Stimulated activated CD4-positive, alpha-beta T cell treated with anti-CD3 and anti-CD28 coated beads, TNF-alpha, amount 100 ng/mL, for 48 hours (primary cell): ENCODE measurements around the gene ATP2B2.

Experiments used
- DNase-seq, 3 donors: peaks; one replicate each; pipeline ENCODE4 v3.0.0-alpha.2; 2020; ENCODE audit warnings: low read depth in 3 of 3

ATP2B2 gene

DNA sequence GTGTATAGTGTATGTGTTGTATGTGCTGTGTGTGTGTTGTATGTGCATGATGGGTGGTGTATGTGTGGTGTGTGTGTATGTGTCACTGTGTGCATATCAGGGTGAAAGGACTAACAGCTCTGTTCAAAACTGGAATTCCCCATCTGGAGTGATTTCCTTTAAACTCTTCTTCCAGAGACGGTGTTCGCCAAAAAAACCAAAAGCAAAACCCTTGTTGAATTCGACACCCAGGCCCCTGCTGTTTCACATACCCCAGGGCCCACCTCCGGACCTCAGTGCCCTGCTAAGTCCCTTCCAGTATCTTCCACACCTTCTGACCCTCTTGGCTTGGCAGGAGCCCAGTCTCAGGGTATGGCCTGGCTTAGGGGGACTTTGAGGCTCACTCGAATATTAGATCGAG, 139.6 kb downstream of the ATP2B2 start:
- no peak for DNase-seq

DNA sequence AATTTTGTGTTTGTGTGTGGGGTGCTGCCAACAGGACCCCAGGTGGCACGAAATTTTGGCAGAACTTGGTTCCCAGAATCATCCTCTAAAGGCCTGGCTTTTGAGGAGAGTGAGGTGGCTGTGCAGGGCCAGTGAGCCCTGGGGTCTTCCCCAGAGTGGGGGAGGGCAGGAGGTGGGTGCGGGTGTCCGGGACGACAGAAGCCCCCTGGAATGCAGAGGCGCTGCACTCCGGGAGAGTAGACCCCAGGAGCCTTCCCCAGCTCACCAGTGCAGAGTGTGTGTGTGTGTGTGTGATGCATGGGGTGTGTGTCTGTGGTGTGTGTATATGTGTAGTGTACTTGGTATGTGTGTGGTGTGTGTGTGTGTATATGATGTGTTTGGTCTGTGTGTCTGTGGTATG, 140.1 kb downstream of the ATP2B2 start:
- DNase-seq, result no peak

- no peak for DNase-seq
Observed at GRCh38 chr3:10364806-10365205, 140.6 kb downstream of the ATP2B2 start.

- DNase-seq, result no peak
Observed at GRCh38 chr3:10363935-10364334, 141.5 kb downstream of the ATP2B2 start.

- DNase-seq, result no peak
Observed at GRCh38 chr3:10361375-10361774, 144.0 kb downstream of the ATP2B2 start.

DNA sequence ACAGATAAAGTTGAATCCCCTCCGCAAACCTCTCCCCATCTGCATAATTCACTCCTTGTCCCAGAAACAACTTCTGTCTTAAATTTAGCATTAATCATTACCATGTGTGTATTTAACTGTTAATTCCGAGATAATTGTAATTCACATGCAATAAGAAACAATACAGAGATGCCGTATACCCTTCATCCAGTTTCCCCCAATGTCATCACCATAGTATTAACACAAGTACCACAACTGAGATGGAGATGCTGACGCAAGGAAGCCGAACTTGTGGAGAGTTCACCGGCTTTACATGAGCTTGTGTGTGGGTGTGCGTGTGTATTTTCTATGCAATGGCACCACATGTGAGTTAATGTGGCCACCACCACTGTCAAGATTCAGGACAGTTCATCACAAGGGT, 144.9 kb downstream of the ATP2B2 start:
- DNase-seq, result no peak

GRCh38 chr3:10359761-10360161, 145.6 kb downstream of the ATP2B2 start:
- no peak for DNase-seq

DNA sequence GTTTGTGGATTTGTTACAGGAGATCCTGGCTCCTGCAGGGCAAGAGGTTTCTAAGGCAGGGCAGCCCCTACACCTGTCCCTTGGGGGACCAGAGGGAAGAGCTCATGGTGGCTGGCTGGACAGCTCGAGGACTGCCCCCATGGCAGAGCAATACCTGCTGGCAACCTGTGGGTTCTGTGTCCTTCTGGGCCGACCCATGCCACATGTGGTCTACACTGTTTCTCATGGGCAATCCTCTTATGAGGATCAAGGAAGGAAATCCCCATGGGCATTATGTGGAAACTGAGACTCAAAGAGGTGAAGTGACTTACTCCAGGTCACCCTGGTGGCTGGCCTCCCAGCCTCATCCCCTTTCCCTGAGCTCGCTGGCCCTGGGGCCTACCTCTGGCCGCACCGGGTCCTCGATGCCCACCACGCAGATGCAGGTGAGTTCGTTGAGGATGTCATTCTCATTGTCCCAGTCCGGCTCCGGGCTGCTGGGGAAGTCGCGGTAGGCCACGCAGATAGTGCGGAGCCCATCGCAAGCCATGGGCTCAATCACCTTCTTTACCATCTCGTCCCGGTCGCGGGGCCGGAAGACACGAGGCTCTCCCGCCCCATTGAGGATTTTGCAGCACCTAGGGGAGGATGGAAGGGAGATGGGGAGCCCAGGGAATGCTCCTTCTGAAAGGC, 146.9 kb downstream of the ATP2B2 start:
- DNase-seq, result no peak

DNA sequence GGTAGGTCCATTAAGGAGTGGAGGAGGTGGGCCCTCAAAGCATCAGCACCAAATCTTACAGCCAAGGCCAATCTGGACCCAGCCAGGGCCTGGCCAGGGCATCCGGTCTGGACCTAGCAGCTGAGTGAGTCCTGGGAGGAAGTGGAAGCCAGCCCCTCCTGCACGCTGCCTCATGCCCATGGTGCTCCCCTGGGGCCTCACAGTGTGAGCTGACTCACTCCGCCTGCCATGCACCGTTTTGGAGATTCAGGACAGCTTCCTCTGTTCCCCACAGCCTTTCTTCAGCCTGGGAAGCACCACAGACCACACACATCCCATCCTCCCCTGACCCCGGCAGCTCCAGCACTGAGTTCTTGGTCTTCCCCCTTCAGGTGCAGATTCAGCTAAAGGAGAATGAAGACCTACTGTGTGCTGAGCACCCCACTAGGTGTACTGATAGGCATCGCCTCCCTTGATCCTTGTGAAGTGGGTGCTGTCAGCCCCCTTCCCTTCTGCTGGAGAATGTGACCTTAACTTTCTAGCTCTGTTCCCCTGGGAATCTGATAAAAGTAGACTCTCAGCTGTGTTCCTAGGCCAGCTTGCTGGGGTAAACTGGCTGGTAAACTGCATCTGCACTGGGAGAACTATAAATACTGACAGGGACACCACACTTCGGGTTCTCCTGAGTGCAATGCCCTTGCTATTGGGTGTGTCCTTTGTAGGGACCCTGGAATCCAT, 147.6 kb downstream of the ATP2B2 start:
- DNase-seq, result no peak

DNA sequence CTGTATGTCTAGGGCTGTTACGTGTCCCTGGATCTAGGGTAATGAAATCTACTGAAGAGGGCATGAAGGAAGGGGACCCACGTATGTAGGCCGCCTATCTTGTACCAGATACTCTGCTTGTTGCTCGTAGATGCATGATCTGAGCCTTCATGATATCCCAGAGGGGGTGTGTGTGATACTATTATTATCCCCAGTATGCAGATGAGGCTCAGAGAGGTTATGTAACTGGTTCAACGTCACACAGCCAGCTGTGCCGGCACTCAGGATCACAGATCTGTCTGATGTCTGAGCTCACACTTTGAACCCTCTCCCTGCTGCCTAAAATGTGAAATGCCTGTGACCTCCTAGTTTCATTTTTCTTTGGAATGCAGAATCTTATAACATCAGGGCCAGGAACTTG, 148.3 kb downstream of the ATP2B2 start:
- no peak for DNase-seq

GRCh38 chr3:10356461-10356981, 148.9 kb downstream of the ATP2B2 start:
- no peak for DNase-seq

DNA sequence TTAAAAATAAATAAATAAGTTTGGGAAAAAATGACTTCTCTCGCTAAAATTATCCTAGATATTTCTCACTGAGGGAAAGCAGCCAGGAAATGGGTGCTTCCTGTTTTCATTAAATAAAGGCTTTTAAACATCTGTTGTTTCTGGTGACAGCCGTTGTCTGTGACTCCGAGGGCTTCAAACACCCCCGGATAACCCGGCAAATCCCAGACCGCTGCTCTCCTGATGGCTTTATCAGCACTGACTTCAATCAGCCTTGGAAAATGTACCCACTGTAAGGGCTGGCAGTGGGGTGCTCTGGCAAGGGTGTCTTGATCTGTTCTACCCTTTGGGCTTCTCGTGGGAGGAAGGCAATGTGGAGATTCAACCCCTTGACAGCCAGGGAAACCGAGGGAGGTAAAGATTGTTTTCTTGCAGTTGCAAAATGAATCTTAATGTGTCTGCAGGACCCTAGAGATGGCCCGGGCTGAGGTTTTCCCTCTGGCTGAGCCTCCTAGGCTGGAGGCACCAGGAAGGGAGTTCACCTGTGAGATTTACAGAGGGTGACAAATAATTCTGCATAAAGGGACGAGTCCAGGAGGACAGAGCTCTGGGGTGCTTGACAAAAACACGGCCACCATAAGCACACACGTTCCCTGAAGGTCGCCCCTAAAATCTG, 150.9 kb downstream of the ATP2B2 start:
- no peak for DNase-seq

DNA sequence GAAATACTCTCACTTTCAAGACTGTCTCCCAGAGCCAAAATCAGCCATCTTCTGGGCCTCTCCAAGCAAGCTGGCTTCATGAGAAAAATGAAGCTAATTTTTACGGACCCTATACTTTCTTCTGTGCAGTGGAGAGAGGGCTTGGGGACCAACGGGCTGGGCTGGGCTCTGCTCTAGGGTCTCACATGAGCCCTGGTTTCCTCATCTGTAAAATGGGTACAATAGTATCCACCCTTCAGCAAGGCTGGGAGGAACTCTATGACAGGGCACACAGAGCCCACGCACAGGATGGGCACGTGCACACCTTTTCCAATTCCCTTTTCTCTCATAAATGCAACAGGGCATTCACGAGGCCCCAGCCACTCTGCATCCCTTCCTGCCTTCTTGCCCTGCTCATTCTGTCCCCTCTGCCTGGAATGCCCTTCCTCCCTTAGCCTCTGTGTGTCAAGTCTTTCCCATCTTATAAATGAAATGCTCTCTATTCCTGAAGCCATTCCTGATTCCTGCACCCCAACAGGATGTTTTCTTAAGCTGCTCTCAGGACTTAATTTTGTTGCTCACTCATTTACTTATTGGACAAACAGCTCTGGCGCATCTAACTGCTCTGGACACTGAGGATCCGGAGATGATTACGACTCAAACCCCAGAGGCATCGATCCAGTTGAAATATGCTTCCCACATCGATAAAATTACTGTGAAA, 151.6 kb downstream of the ATP2B2 start:
- no peak for DNase-seq

- DNase-seq, result no peak
Observed at GRCh38 chr3:10353160-10353559, 152.2 kb downstream of the ATP2B2 start.

GRCh38 chr3:10352146-10352911, 153.1 kb downstream of the ATP2B2 start:
- DNase-seq, result no peak

GRCh38 chr3:10351013-10351735, 154.2 kb downstream of the ATP2B2 start:
- no peak for DNase-seq

- DNase-seq, result no peak
Observed at GRCh38 chr3:10350324-10350985, 154.9 kb downstream of the ATP2B2 start.

- no peak for DNase-seq
Observed at GRCh38 chr3:10349801-10350200, 155.6 kb downstream of the ATP2B2 start.

- no peak for DNase-seq
Observed at GRCh38 chr3:10348404-10348721, 157.0 kb downstream of the ATP2B2 start.

DNA sequence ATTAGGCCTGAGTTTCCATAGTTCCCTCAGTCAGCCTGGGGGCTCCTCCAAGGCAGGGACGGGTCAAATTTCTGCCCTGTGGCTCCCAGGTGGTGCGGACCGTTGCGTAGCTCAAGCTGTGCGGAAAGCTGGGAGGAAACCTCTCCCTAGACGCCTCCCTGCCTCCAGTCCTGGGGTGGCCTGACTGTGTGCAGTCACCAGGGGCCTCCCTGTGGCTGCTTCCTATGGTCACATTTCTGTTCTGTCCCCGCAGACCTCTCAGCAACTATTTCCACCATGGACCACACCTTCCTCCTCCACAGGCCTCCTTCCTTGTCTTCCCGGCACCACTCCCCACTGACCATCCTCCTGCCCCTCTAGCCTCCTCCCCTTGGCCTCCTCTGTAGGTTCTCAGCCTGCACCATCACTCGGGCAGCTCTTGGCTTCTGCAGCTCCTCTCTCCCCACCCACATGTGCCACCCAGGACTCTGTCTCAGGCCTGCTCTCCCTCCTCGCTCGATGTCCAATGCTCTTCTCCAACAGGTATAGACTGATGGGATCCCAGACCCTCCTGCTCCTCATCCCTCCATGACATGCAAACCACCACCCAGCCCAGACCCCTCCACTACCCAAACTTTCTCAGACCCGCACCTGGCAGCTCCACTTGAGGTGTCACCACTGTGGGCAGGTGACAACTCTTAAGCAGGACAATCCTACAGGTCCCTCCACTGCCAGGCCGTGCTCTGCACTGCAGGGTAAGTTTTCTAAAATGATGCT, 157.6 kb downstream of the ATP2B2 start:
- DNase-seq, result no peak
